Stimulated activated CD4-positive, alpha-beta T cell treated with anti-CD3 and anti-CD28 coated beads, Interleukin-4, amount 100 ng/mL, for 4 hours (primary cell): ENCODE data around the gene HGS.
"Not testable (repeated sequence)": the region's sequence is repeated elsewhere in the genome, so short reads cannot be mapped to it uniquely, and the experiment has no call there.

Source experiments
- DNase-seq, 2 experiments: peaks; one replicate each; pipeline ENCODE4 v3.0.0-alpha.2; 2020

HGS gene

GRCh38 chr17:81720267-81721071 lies 36.7 kb downstream of the HGS start:
- DNase-seq = no peak

DNA sequence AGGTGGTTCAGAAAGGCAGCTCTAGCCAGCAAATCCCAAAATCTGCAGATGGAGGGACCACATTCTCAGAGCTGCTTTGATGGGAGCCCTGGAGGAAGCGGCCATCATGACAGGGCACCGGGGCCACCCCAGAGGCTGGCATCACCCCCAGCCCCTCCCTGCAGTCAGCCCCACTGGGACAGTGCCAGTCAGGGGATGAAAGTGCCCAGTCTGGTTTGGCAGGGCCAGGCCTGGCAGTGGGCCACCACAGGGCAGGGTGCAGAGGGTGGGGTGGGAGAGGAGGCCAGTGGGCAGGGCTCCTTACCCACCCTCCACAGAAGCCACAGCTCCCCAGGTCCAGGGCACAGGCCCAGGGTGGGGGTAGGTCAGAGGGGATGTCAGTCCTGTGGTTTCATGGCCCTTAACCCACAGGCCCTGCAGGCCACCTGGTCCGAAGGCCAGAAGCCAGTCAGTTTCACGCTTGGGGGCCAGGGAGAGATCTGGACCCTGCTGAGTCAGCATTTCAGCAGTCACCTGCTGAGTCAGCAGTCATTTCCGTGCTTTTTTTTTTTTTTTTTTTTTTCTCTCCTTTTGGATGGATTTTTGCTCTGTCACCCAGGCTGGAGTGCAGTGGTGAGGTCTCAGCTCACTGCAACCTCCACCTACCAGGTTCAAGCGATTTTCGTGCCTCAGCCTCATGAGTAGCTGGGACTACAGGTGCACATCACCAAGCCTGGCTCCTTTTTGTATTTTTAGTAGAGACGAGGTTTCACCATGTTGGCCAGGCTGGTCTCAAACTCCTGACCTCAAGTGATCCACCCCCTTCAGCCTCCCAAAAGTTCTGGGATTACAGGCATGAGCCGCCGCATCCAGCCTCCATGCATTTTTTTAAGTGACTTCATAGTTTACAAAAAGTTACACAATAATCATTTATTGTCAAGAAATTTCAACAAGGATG lies 38.6 kb downstream of the HGS start:
- no peak for DNase-seq

- DNase-seq = no peak
These were observed 39.9 kb downstream of the HGS start for GRCh38 chr17:81723651-81724209.

GRCh38 chr17:81725439-81725838 lies 41.6 kb downstream of the HGS start:
- DNase-seq = no peak

- DNase-seq = no peak
These were observed 42.2 kb downstream of the HGS start for GRCh38 chr17:81726004-81726403.

GRCh38 chr17:81727324-81728031 lies 43.7 kb downstream of the HGS start:
- no peak for DNase-seq

- peak; percentile 38 to 66 for DNase-seq
These were observed 49.9 kb downstream of the HGS start for GRCh38 chr17:81733507-81734404.

DNA sequence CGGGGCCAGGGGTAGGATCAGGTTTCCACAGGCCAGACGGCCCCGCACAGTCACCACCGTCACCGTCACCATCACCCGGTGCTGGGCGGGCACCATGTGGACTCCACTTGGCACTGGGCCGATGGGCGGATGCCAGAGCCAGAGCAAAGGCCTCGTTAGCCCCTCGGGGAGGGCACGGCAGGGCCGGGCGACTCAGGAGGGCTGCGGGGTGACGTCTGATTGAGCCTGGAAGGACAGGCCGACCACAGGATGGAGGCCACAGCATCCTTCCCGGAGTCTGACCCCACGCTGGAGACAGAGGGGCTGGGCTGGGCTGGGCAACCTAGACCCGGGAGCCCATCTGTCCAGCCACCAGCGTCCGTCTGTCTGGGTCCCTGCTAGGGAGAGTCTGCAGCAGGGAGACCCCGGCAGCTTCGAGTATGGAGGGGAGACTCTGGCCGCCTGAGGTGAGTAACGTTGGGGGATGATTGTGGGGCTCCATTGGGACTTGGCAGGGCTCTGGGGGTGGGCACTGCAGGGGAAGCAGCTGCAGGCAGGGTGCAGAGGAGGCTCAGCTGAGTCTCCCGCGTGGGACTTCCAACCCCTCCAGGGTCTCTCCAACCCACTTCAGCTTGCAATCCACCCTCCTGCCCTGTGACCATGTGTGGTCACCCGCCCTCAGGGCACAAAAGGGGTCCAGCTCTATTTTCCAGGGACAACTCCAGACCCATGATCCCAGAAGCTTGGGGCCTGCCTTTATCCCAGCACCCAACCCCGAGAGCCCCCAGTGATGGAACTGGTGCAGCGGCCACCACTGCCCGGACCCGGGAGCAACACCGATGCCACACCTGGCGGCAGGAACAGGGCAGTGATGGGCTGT lies 50.8 kb downstream of the HGS start:
- no peak for DNase-seq

GRCh38 chr17:81735264-81736102 lies 51.7 kb downstream of the HGS start:
- no peak for DNase-seq

- no peak for DNase-seq
These were observed 54.4 kb downstream of the HGS start for GRCh38 chr17:81737947-81738800.

DNA sequence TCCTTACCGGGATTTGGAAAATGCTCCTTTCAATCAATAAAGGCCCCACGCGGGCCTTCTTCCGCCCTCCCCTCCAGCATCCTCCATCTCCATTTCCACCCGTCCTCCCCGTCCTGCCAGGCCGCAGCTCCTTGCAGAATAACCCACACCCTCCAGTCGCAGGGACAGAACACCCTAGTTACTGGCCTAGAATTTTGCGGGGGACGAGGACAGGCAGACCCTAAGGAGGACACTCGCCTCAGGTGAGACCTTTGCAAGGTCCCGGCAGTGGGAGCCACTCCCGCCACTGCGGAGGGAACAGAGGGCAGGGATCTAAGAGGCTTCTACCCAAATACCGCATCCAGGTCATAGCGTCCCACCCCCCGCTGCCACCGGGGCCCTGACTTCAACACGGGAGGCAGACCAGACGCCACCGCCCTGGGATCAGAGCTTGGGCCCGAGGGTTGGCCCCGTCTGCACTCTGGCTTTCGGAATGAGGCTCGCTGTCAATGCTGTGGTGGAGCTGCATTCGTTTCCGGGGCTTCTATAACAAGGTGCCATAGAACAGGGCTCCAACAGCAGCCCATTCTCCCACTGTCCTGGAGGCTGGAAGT lies 55.1 kb downstream of the HGS start:
- DNase-seq = no peak

GRCh38 chr17:81739593-81739992 lies 55.8 kb downstream of the HGS start:
- DNase-seq = not testable (repeated sequence)

- no peak for DNase-seq
These were observed 56.7 kb downstream of the HGS start for GRCh38 chr17:81740395-81740961.

- DNase-seq = no peak
These were observed 57.3 kb downstream of the HGS start for GRCh38 chr17:81741049-81741593.

DNA sequence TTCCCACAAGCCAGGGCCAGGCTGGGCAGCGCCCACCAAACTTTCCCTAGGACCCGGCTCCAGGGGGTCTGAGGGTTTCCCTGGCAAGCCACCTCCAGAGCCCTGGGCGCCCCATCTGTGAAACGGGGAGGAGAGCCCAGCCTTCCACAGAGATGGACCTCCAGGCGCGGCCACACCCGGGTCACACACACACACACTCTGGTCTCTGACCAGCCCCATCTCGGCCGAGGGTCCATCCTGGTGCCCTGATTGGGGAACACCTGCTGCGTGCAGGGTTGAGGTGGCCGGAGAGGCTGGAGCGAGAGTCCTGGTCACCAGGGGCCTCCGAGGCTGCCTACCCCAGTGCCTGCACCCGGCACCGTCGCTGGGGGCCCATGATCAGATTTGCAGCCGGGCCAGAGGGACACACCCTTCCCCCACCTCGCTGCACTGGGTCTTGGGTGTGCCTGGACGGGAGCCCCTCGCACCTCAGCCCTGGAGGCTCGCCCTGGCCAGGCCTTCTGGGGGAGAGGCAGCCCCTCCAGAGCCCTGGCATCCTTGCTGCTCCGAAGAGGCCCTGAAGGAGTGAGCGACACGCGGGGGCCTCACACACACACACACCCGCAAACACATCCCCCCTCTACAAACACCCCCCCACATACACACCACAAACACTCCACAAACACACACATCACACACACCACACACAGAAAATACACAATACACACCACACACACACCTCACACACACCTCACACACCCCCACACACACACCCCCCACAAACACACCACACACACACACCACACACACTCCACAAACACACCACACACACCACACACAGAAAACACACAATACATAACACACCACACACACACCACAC lies 58.0 kb downstream of the HGS start:
- no peak for DNase-seq
